NCI-H524 (cell line): Measurements from ENCODE around the gene CHDH.

Experiments used
- DNase-seq, 2 experiments: peaks; one replicate each; lab custom pipeline; 2025; lab: John Stamatoyannopoulos, UW

Gene CHDH

DNA sequence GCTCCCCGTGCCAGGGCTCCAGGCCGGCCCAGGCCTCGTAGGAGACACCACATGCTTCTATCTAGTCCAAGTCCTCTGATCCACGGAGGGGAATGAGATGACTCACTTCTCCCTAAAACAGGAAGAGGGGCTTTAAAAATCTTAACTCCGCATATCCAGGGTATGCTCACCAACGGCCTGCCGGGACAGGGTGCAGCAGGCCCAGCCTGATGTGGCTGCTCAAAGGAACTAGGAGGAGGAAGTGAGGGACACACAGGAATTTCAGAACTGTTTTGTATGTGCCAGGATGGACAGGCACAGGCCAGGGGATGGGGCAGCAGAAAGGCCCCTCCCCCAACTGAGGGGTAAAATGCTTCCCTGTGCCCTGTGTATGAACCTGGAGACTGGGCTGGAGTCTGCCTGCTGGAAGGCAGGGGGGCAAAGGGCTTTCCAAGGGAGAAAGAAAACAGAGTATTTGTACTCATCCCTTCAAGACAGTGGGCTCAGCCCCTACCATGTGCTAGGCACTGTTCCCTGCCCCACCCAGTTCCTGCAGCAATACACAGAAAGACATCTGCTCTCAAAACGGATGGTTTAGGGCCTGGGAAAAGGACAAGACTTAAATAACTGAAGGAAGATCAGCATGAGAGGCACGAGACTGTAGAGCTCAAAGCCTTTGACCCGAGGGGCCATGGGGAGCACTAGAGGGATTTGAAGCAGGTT, 22.1 kb downstream of the CHDH start:
- DNase-seq, result no peak

DNA sequence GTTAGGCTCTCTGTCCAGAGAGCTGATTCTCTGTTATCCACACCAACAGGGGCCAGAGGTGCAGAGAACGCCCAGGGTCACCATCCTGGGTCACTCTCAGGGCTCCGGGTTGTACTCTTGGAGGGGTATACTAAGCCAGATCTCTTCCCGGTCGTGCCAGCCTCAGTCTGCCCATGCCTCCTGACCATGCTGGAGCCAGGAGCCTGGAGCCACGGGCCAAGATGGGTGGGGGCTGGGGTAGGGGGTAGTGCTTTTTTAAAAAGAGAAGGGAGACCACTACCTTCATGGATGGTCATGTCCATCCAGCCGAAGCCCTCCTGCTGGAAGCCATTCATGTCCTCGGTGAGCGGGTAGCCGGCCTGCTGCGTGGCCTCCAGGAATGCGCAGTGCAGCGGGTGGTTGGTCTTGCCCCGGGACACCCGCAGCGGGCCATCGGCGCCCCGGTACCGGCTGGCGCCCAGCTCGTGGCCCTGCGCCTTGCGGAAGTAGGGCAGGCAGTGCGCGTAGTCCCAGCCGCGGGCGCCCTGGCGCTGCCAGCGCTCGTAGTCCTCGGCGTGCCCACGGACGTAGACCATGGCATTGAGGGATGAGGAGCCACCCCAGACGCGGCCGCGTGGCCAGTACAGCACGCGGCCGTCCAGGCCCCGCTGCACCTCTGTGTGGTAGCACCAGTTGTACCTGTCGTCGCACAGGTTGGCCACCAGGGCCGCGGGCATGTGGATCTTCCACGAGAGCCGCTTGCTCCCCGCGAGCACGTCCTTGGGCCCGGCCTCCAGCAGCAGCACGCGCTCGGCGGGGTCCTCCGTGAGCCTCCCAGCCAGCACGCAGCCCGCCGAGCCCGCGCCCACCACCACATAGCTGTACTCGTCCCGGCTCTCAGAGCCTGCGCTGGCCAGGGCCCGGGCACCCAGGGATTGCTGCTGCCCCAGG, 22.9 kb downstream of the CHDH start:
- DNase-seq, result no peak

- no peak for DNase-seq
Measured at GRCh38 chr3:53822331-53822741, 23.9 kb downstream of the CHDH start.

DNA sequence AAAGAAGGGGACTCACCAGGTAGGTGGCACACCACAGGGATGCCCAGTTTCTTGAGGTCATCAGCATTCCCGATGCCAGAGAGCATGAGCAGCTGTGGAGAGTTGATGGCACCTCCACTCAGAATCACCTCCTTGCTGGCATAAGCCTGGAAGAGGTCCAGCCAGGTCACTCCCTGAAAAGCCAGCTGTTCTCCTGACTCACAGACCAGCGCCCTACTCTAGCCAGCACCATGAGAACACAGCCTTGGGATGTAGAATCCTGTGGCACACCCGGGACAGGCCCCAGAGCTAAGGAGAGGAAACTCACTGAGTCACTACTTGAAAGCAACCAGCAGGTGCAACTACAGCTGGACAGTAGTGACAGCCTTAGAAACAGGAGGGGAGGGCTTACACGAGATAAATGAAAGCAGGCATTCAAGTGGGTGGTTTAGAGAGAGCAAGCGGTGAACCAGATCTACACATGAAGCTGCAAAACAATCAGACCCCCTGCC, 24.5 kb downstream of the CHDH start:
- DNase-seq, result peak in 1 of 2 experiments; percentile 29

- DNase-seq, result peak; percentile 16 to 62
Measured at GRCh38 chr3:53820756-53821580, 25.3 kb downstream of the CHDH start.

DNA sequence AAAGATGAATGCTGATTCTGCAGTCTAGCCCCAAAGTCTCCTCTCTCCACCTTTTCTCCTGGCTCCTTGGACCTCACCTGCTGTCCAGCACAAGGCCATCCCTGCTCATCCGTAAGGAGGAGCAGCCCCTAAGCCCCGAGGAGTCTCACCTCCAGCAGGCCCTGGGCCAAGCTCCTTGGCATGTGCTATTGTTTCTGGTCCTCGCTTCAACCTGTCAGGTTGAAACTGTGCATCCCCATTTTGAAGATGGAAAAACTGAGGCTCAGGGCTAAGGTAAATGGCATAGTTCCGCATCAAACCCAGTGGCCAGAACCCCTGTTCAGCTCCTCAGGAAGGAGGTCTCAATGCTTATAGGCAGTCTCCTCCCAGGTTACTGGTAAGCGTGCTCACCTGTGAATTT, 26.1 kb downstream of the CHDH start:
- DNase-seq, result no peak

GRCh38 chr3:53819163-53819868, 26.9 kb downstream of the CHDH start:
- DNase-seq, result no peak

DNA sequence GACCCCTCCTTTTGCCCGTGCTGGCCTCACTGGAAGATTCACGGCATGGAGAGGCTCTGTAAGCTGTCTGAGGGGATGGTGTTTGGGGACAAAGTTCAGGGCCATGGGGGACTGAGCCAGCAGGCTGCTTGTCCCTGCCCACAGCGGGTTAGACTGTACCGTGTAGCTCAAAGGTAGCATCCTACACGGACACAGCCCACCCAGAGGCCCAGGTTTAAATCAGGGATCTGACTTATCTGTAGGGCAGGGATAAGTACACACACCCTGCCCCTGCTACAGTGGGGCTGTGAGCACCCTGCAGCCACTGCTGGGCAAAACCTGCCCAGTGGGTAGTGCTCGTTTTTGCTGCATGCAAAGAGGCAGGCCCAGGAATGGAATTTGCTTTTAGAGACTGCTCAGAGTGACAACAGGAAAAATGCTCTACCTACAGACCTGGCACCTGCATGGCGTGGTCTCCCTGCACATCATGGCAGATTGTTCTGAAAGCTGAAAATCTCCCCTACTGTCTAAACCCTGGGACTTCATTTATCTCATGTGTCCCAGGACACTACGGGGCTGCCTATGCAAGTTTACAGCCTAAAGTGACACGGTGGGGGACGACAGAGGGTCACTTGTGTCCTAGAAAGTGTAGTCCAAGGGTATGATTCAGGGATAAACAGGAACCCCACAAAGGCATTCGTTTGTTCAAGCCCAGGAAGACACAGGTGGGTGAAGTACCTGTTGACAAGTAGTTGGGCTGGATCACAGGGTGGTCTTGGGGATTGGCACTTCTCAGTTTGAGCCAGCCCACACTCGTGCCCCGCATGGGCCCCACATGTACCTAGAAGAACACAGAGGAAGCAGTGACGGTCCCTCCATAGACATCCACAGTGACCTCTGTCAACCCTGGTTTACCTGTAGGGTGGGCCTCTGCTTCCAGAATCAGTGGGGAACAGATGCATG, 27.7 kb downstream of the CHDH start:
- no peak for DNase-seq

DNA sequence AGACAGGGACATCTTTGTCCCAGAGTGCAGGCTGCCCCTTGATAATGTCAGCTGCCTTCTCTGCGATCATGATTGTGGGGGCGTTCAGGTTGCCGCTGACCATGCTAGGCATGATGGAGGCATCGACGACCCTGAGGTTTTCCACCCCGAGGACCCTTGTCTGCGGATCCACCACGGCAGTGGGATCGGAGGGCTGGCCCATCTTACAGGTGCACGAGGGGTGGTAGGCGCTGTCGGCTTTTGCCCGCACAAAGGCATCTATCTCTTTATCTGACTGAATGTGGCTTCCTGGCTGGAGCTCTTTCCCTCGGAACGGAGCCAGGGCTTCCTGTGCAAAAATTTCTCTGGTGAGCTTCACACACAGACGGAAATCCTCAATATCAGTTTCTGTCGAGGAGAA, 28.4 kb downstream of the CHDH start:
- DNase-seq, result no peak

- no peak for DNase-seq
Measured at GRCh38 chr3:53817211-53817610, 29.0 kb downstream of the CHDH start.

DNA sequence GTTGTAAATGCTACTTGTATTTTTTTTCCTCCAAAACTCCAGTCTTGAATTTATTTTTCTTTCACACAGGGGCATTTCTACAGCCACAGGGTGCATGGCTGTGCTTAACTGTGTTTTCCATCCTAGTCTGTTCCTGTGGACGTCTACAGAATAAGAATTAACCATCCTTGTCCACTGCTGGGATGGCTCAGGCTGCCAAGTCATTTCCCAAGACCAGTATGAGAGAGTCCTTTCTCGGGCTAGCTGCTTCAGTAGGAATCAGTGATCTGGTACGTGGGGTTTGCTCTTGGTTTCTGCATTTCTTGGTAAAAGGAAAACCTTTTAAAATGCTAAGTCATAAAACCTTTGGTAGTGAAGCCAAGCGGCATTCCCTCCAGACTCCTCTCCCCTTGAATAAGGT, 29.8 kb downstream of the CHDH start:
- no peak for DNase-seq

DNA sequence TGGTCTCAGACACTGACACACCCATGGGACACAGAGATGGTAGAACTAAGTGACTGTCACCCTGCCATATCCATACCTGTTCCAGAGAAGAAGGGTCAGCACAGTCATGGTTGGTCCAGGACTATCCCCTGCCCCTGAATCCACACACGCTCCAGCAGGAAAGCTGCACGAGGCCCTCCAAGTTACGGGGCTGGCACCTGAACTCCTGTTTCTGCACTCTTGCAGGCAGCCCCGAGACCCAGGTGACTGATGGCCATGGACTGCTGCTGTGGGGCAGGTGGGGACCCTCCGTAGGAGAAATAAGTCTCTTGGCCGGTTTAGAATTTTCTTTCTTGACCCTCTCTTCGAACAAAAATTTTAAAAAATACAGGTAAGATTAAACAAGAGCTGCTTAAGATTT, 30.6 kb downstream of the CHDH start:
- no peak for DNase-seq

- no peak for DNase-seq
Measured at GRCh38 chr3:53815067-53815466, 31.2 kb downstream of the CHDH start.

DNA sequence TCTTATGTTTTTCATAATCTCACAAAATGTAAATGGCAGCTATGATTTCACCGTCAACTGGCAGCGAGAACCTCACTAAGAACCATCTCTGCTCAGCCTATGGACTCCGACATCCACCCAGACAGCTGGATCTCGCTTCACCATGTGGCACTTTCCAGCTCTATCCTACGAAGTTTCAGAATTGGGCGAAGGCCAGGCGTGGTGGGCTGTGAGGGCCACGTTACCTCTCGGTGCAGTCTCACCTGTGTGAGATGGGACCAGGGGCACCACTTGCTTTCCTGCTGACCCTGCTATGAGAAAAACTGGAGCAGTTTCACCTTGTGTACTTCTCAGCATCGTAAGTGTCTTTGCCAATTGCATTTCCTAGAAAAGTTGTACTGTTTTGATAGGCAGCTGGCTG, 32.3 kb downstream of the CHDH start:
- DNase-seq, result no peak

DNA sequence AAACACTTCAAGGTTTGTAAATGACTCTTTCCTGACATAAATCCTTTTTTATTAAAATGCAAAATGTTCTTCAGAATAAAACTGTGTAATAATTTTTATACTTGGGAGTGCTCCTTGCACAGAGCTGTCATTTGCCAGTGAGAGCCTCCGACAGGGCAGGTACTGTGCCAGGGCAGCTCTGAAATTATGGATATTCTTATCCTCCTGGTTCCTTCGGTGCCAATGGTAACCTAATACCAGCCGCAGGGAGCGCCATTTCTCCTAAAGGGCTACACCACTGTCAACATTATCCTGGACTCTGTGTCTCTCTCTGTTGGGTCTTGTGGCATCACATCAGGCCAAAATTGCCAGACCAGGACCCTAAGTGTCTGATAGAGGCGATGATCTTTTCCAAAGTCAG, 33.0 kb downstream of the CHDH start:
- no peak for DNase-seq

GRCh38 chr3:53812434-53812833, 33.8 kb downstream of the CHDH start:
- DNase-seq, result peak in 1 of 2 experiments; percentile 21

GRCh38 chr3:53811143-53811927, 34.9 kb downstream of the CHDH start:
- no peak for DNase-seq

DNA sequence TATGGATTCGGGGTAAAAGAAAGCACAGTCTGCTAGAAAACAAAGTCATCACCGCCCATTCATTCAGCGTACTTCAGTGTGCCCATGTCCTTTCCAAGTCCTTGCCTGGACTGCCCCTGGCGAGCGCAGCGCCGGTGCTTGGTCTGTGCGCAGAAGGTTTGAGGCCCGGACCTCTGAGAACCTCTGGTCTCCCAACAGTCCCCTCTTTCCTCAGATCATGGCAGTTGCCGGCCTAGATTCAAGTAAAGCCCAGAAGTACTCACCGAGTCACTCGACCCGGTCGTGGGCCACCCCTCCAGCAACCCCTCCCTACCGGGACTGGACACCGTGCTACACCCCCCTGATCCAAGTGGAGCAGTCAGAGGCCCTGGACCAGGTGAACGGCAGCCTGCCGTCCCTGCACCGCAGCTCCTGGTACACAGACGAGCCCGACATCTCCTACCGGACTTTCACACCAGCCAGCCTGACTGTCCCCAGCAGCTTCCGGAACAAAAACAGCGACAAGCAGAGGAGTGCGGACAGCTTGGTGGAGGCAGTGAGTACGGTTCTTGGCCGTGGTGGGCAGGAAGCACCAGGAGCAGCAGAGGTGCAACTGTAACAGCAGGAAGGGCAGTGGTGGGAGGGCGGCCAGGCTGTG, 36.3 kb downstream of the CHDH start:
- DNase-seq, result no peak

GRCh38 chr3:53809267-53809666, 37.0 kb downstream of the CHDH start:
- DNase-seq, result no peak
